T-helper 17 cell (primary cell): ENCODE measurements around the gene MKNK2. TPM values are rescaled to one million over a fixed set of nuclear protein-coding genes. Genes with fewer than 3 reads are reported as not detected.

Source experiments
- ATAC-seq: fragments of 150-1000 bp; cut with Tn5 transposase; 2 replicates; pipeline ENCODE4 v1.10.0; 2021; ENCODE audit warnings: mild to moderate bottlenecking, moderate library complexity
- DNase-seq, 3 donors: peaks; one replicate each; pipeline versions ENCODE4 v3.0.0 to v3.0.0-alpha.2; 2020 to 2021
- H3K9me3 ChIP-seq: one replicate; pipeline ENCODE4 v1.7.0; 2013; ENCODE audit warnings: low read length, mild to moderate bottlenecking; ENCODE audit not compliant: control insufficient read depth, poor library complexity, severe bottlenecking
- H3K27ac Mint-ChIP-seq: one replicate; pipeline ENCODE4 v1.8.0; 2022; ENCODE audit warnings: mild to moderate bottlenecking, moderate library complexity, mixed read lengths
- H3K27me3 Mint-ChIP-seq: one replicate; pipeline ENCODE4 v1.8.0; 2022; ENCODE audit warnings: mixed read lengths
- H3K36me3 Mint-ChIP-seq: one replicate; pipeline ENCODE4 v1.8.0; 2022; ENCODE audit warnings: low read depth, mixed read lengths
- H3K4me1 Mint-ChIP-seq: one replicate; pipeline ENCODE4 v1.8.0; 2022; ENCODE audit warnings: mild to moderate bottlenecking, mixed read lengths
- H3K4me3 Mint-ChIP-seq: one replicate; pipeline ENCODE4 v1.8.0; 2022; ENCODE audit warnings: mild to moderate bottlenecking, moderate library complexity, mixed read lengths
- total RNA-seq, 4 donors: library from RNA in 2 of 4; stranded (reverse) in 2 of 4; gene quantifications; one replicate each; pipeline ENCODE4 v1.2.3 and lab custom pipeline; 2022 to 2026

MKNK2 gene
- total RNA-seq, 2 donors from 2014 or later: 256 to 288 TPM

DNA sequence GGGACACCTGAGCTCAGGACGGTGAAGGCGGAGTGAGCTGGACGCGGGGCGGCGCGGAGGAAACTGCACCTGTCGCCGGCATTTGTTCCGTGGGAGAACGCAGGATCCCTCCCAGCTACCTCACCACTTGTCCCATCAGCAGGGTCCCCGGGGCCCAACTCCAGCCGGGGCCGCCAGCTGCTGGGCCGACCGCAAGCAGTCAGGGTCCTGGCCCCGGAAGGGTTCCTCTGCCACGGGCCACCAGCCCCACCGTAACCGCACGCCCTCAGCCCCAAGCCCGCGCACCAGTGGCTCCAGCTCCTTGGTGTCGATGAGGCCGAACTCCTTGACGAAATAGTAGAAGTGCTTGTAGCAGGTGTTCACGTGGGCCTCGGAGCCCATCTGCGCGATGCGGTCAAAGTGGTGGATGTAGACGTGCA is 25.5 kb upstream of the MKNK2 start:
- DNase-seq (no peak), ATAC-seq (no peak)
- no peaks in the 10 kb centered on the region for H3K27me3 Mint-ChIP-seq
- no peaks in the 10 kb centered on the region for H3K9me3 ChIP-seq
- H3K4me1 Mint-ChIP-seq: peaks cover 29% of the 10 kb centered on the region
- no peak overlapping the region for H3K27ac Mint-ChIP-seq
- H3K36me3 Mint-ChIP-seq: peaks cover 4% of the 10 kb centered on the region
- H3K4me3 Mint-ChIP-seq: no peak overlapping the region

DNA sequence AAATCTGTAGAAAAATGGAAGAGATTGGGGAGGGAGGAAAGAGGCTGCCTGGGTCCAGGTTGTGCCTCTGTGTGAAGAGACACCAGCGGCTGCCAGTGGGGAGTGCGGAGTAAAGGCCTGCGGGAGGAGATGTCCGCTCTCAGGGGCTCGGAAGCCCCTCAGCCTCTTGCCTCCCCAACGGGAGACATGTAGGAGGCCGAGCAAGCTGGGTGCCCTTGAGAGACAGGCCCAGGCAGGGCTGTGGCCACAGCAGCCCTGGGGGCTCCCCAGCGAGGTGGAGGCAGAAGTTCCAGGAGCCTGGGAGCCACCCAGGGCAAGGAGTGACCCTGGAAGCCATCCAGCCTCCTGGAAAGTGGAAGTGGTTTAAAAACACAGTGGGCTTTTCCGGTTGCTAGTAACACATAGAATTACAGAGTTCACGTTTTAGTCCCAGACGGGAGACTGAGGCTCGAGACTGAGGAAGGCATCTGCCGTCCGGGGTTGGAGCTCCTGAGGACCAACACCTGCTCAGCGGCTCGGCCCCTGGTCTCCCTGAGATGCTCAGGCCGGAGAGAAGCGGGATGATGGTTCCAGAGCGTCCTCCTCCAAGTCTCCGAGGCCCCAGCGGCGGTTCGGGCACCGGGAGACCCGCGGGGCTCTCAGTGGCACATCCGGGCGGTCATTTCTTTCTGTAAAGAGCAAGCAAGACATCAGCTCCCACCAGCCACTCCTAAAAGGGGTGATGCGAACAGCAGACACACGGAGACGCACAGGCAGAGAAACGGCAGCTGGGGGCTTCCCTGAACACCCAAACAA is 21.9 kb upstream of the MKNK2 start:
- H3K4me1 Mint-ChIP-seq: peaks cover 25% of the 10 kb centered on the region
- ATAC-seq (no peak), DNase-seq (no peak)
- H3K36me3 Mint-ChIP-seq: peaks cover 4% of the 10 kb centered on the region
- peak overlapping the region; percentile 73 for H3K27ac Mint-ChIP-seq
- no peaks in the 10 kb centered on the region for H3K9me3 ChIP-seq
- H3K27me3 Mint-ChIP-seq: no peaks in the 10 kb centered on the region
- H3K4me3 Mint-ChIP-seq: peak overlapping the region; percentile 28

DNA sequence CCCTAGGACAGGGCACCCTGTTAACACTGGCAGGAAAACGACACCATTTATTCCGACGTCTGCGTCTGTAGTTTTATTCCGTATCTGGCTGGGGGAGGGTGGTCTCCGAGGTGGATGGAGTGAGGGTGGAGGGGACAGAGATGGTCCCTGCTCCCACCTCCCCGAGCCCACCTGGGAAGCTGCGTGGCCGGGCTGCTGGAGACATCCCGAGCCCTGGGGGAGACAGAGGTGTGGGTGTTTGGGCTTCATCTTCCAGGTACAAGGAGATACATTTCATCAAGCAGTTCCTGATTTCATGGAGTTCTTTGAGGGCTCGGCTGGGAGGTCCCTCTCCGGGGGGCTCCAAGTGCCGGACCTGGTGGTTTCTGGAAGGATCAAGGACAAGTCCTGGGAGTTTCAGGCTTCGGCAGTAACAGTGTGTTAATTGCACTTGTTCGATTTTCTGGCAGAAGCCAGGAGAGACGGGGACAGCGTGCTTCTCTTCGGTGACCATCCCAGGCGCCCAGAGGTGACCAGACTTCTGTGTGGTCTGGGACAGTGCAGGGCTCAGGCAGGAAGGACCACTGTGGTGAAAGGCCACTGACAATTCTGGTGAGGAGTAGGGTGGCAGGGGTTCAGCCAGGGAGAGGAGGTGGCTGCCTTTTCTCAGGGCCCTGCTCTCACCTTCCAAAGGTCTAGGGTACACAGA is 20.1 kb upstream of the MKNK2 start:
- Mint-ChIP-seq H3K4me1 (peaks cover 25% of the 10 kb centered on the region), H3K27ac (peak overlapping the region; percentile 92), H3K36me3 (peaks cover 4% of the 10 kb centered on the region), H3K4me3 (peak overlapping the region; percentile 66), H3K27me3 (no peaks in the 10 kb centered on the region)
- H3K9me3 ChIP-seq: no peaks in the 10 kb centered on the region
- no peak for ATAC-seq
- DNase-seq: no peak

DNA sequence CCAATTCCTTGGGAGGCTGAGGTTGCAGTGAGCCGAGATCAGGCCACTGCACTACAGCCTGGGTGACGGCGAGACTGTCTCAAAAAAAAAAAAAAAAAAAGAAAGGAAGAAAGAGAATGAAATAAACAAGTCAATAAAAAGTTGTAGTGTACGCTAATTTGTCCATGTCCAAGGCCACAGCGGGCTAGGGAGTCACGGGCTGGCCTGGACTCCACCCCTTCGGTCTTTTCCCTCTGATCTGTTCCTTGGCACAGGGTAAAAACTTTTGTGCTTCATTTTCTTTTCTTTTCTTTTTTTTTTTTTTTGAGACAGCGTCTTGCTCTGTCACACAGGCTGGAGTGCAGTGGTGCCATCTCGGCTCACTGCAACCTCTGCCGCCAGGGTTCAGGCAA is 19.4 kb upstream of the MKNK2 start:
- ATAC-seq (no peak), DNase-seq (no peak)
- Mint-ChIP-seq H3K4me3 (no peak overlapping the region), H3K27ac (peak overlapping the region; percentile 92), H3K36me3 (peaks cover 4% of the 10 kb centered on the region), H3K4me1 (peaks cover 25% of the 10 kb centered on the region), H3K27me3 (no peaks in the 10 kb centered on the region)
- no peaks in the 10 kb centered on the region for H3K9me3 ChIP-seq

DNA sequence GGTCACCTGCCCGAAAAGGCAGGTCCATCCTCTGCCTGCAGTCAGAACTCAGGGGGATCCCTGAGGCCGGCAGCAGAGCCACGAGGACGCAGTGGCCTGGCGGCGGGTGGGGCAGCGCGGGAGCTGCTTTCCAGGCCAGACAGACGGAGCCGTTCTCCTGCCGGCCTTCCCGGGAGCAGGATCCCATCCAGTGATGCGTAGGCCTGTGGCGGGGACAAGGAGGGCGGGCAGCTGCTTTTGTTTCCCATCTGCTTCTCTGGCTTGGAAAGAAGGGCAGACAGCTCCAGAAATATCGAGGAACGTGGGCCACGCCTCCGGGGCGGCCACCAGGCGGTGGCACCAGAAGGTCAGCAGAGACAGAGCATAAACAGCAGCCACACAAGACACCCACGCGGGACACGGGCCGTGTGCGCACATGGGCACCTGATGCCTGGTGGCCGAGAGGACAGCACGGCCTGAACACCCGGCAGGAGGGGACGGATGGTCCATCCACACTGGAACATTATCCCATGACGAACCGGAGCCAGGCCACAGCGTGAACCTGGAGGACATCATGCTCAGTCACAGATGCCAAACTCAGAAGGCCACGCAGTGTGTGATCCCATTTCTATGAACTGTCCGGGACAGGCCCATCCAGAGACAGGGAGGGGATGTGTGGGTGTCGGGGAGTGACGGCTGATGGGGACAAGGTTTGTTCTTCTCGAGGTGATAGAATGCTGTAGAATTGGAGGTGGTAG is 13.9 kb upstream of the MKNK2 start:
- DNase-seq (no peak), ATAC-seq (no peak)
- H3K27me3 Mint-ChIP-seq: no peaks in the 10 kb centered on the region
- no peak overlapping the region for H3K4me3 Mint-ChIP-seq
- H3K9me3 ChIP-seq: no peaks in the 10 kb centered on the region
- no peak overlapping the region for H3K27ac Mint-ChIP-seq
- H3K36me3 Mint-ChIP-seq: no peaks in the 10 kb centered on the region
- H3K4me1 Mint-ChIP-seq: peaks cover 22% of the 10 kb centered on the region

DNA sequence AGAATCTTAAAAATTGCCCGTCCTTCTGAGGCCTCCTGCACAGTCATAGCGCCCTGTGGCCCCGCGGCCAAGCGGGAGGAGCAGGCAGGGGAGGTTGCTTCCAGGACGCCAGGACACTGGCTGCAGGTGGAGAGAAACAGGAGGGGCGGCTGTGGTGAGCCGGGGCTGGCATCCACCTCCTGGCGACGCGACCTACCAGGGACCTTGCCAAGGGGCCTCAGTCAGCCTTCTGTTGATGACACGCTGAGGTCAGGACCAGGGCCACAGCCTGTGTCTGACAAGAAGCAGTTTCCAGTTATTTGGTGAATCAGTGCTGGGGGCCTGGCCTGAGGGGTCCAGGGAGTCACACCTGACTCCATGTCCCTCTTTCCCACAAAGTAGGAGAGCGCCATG is 13.3 kb upstream of the MKNK2 start:
- H3K27ac Mint-ChIP-seq: no peak overlapping the region
- H3K4me3 Mint-ChIP-seq: no peak overlapping the region
- DNase-seq: no peak
- no peaks in the 10 kb centered on the region for H3K9me3 ChIP-seq
- H3K36me3 Mint-ChIP-seq: no peaks in the 10 kb centered on the region
- ATAC-seq: no peak
- H3K4me1 Mint-ChIP-seq: peaks cover 18% of the 10 kb centered on the region
- no peaks in the 10 kb centered on the region for H3K27me3 Mint-ChIP-seq

DNA sequence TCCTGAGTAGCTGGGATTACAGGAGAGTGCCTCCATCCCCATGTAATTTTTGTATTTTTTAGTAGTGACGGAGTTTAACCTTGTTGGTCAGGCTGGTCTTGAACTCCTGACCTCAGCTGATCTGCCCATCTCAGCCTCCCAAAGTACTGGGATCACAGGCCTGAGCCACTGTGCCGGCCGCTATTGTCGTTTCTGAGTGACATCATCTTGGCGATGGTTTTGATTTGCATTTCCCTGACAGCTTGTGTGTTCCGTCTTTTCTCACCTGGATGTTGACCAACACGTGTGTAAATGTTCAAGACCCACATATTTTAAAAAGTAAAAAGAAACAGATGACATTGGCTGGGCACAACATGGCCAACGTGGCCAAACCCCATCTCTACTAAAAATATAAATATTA is 12.8 kb upstream of the MKNK2 start:
- no peak overlapping the region for H3K27ac Mint-ChIP-seq

DNA sequence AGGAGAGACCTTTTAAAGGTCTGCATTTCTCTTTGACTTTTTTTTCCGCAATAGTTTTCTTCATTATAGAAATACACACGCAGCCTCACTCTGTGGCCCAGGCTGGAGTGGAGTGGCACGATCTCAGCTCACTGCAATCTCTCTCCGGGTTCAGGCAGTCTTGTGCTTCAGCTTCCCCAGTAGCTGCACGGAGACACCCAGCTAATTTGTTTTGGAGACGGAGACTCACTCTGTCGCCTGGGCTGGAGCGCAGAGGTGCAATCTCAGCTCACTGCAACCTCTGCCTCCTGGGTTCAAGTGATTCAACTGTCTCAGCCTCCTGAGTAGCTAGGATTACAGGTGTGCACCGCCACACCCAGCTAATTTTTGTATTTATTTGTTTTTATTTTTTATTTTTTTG is 11.7 kb upstream of the MKNK2 start:
- peaks cover 24% of the 10 kb centered on the region for H3K4me1 Mint-ChIP-seq
- DNase-seq (no peak), ATAC-seq (no peak)

More for the DNA sequence above, 12.8 kb upstream of the MKNK2 start:
- no peak overlapping the region for H3K4me3 Mint-ChIP-seq
- ATAC-seq (no peak), DNase-seq (no peak)
- no peaks in the 10 kb centered on the region for H3K9me3 ChIP-seq
- no peaks in the 10 kb centered on the region for H3K27me3 Mint-ChIP-seq
- H3K4me1 Mint-ChIP-seq: peaks cover 20% of the 10 kb centered on the region
- H3K36me3 Mint-ChIP-seq: no peaks in the 10 kb centered on the region

DNA sequence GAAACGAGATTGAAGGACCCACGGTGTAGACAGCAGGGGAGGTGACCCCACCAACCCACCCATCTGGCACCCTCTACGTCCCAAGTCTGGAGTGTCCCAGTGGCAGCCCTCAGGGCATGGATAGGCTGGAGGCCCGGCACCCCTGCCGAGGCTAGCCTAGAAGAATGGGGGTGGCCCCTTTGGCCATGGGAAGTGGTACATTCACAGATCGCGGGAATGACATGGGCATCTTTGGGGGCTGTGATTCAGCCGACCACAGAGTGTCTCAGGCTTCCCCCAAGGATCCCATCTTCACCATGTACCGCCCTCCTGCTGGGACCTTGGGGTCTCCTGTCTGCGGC is 11.3 kb upstream of the MKNK2 start:
- Mint-ChIP-seq H3K27ac (peak overlapping the region; percentile 80), H3K4me1 (peaks cover 24% of the 10 kb centered on the region), H3K27me3 (no peaks in the 10 kb centered on the region), H3K36me3 (no peaks in the 10 kb centered on the region), H3K4me3 (peak overlapping the region; percentile 91)
- ATAC-seq (no peak), DNase-seq (no peak)
- no peaks in the 10 kb centered on the region for H3K9me3 ChIP-seq

More for the DNA sequence above, 11.7 kb upstream of the MKNK2 start:
- H3K9me3 ChIP-seq: no peaks in the 10 kb centered on the region
- Mint-ChIP-seq H3K27me3 (no peaks in the 10 kb centered on the region), H3K27ac (peak overlapping the region; percentile 80), H3K4me3 (peak overlapping the region; percentile 91), H3K36me3 (no peaks in the 10 kb centered on the region)

DNA sequence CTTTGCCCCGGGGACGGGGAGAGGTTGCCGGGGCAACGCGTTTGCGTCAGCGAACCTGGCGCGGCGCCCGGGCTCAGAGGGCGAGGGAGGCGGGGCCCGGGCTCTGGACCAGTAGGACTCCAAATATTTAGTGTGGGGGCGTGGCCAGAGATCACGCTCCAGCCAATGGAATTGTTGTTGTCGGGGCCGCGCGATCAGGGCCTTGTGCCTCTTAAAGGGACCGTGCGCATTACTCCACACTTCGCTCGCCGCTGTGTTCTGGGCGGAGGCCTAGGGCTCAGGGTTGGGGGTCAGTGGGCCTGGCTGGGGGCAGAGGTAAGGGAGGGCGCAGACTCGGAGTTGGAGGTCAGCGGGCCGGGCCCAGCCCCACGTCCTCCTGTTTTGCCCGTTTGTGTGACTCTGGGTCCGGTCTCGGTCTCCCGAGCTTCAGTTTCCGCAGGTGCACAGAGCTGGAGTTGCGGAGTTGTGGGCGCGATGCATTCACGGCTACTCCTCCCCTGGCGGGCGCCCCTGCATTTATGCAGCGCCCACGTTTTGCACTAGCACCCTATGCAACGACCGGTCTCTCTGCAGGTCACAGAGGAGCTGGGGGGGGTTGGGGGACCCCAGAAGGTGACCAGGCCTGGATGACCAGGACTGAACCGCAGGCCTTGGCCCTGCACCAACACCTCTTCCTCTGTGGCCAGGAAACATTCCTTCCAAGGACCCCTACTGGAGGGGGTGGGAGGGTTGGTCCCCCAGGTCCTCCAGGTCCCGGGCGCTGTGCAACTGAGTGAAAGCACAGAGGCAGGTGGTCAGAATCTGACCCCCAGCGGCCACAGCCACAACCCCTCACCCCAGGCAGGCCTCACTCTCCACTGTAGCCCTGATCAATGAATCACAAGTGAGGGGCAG is 10.7 kb upstream of the MKNK2 start:
- Mint-ChIP-seq H3K4me3 (peak overlapping the region; percentile 91), H3K27me3 (no peaks in the 10 kb centered on the region), H3K36me3 (no peaks in the 10 kb centered on the region), H3K4me1 (peaks cover 26% of the 10 kb centered on the region), H3K27ac (peak overlapping the region; percentile 80)
- DNase-seq (peak; percentile 100), ATAC-seq (peak; percentile 92)
- no peaks in the 10 kb centered on the region for H3K9me3 ChIP-seq

DNA sequence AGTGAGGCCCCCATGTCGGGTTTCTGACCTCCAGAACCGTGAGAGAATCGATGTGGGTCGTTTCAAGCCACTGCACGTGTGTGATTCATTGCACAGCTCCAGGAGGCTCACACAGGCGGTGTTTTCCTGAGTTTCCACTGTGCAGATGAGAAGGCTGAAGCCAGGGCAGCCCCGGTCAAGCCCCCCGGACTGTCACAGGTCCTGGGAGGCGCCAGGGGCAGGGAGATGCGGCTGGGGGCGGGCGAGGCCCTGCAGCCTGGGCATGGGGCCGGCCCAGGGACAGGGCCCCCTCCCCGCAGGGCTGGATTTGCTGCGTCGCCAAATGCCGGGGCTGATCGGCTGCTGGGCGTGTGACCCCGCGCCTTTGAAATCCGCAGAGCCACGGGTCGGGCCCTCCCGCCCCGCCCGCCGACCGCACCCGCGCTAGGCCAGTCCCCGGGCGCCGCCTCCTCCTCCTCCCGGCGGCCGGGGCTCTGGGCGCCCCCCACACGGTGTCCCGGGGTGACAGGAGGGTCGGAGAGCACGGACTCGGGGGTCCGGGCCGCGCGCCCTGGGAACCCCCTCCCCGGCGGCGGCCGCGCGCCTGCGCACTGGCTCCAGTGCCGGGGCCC is 9.9 kb upstream of the MKNK2 start:
- no peaks in the 10 kb centered on the region for H3K9me3 ChIP-seq
- Mint-ChIP-seq H3K4me1 (peaks cover 29% of the 10 kb centered on the region), H3K27me3 (no peaks in the 10 kb centered on the region), H3K4me3 (peak overlapping the region; percentile 91), H3K27ac (peak overlapping the region; percentile 99), H3K36me3 (no peaks in the 10 kb centered on the region)
- DNase-seq (no peak), ATAC-seq (peak; percentile 64)

DNA sequence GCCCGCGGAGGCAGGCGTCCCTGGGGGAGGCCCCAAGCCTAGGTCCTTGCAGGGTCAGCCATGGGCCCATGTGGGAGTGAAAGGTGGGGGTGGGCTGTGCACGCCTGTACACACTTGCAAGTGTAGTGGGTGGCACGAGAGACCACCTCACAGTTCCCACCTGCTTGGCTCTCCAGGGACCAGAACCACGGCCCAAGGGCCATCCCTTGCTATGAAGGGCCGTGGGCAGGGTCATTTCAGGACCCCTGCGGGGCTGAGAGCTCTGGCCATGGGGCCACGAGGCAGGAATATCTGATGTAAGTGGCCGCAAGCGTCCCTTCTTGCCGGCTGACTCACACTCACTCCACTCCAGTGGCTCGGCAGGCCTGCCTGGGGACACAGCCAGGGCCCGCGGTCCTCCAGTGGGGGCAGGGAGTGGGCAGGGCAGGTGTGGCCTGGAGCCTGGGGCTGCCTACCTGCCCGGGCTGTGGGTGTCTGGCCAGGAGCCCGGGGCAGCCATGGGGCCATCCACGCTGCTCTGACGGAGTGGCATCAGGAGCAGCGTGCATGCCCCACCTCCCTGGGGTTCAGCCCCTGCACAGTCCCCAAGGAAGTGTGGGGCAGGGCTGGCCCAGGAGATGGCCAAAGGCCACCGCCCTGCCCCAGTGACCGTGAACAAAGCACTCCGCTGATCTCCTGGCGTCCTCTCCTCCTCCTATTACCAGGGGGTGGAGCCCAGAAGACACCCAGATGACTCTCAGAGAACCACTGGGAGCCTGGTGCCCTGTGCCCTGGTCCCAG is 8.6 kb upstream of the MKNK2 start:
- Mint-ChIP-seq H3K4me3 (peak overlapping the region; percentile 91), H3K4me1 (peaks cover 35% of the 10 kb centered on the region), H3K36me3 (no peaks in the 10 kb centered on the region), H3K27me3 (no peaks in the 10 kb centered on the region), H3K27ac (peak overlapping the region; percentile 99)
- ATAC-seq (no peak), DNase-seq (no peak)
- no peaks in the 10 kb centered on the region for H3K9me3 ChIP-seq
